Measurements from ENCODE around the gene PRPSAP2.

The PRPSAP2 gene

DNA sequence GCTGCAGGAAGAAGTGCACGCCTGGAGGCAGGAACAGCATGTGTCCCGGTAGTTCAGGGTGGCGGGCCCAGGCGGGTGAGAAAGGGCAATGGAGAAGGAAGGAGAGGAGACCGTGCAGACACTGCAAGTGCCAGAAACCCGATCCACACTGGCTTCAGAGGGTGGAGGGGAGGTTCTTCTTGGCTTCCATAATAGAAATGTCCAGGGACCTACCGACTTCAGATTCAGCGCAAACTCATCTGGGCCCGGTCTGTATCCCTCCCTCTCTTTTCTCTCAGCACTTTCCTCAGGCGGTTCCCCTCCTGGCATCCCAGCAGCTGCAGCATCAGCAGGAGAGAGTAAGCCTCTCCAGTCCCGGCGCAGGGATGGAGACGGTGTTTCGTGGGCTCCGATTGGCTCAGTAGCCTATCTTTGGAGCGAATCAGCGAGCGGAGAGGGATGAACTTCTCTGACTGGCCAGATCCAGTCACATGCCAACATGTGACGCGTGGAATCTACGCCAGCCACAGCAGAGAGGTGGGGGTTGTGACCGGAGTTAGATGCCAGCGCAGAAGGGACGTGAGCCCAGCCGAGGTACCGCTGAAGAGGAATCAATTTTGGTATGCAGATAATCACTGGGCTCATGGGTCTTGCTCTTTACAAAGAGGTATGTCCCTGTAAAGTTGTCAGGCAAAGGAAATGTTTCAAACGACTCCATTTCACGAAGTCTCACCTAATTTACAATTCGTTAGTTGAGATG is 1.9 kb upstream of the PRPSAP2 start:
- peak overlapping the region; percentile 47 for H3K9ac ChIP-seq (ENCODE audit: low read length)
- H4K20me1 ChIP-seq (ENCODE audit: insufficient read depth, low read length), result no peaks in the 10 kb centered on the region
- H3K4me1 ChIP-seq (ENCODE audit: low read length), result peaks cover 10% of the 10 kb centered on the region
- no peaks in the 10 kb centered on the region for H3K27me3 ChIP-seq (ENCODE audit: low read depth, low read length)
- no peaks in the 10 kb centered on the region for H3K9me3 ChIP-seq (ENCODE audit: insufficient read depth, low read length)
- peak overlapping the region; percentile 45; the same call in 1 of the 2 replicates for H3K27ac ChIP-seq (ENCODE audit: low read length)
- H3K4me2 ChIP-seq (ENCODE audit: low read length), result peak overlapping the region; percentile 88
- no peak overlapping the region for H2AFZ ChIP-seq (ENCODE audit: low read depth, low read length)
- peaks cover 29% of the 10 kb centered on the region for H3K79me2 ChIP-seq (ENCODE audit: low read length)
- no peaks in the 10 kb centered on the region for H3K36me3 ChIP-seq (replicated peaks; ENCODE audit: low read depth, low read length)
- TF ChIP-seq CTCF (IDR thresholded peaks at IDR 0.05; ENCODE audit: low read depth, low read length), result no peak
- peak overlapping the region; percentile 83 for H3K4me3 ChIP-seq (ENCODE audit: low read length)

DNA sequence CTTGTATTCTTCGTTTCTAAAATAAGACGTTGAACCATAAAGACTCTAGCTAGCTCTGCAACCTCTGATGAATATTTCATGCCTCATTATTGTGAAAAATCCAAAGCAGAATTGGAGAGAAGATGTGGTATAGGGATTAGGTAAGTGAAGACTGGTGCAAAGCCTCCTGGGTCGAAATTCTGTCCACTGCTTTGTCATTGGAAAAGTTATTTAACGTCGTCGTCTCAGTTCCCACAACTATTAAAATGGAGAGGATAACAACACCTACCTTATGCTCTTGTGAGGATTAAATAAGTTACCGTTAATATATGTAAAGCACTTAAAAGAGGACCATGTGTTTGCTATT is 1.4 kb upstream of the PRPSAP2 start:
- TF ChIP-seq CTCF (IDR thresholded peaks at IDR 0.05; ENCODE audit: low read depth, low read length) (no peak), EZH2phosphoT487 (IDR thresholded peaks at IDR 0.05; ENCODE audit: low read depth) (no peak)
- H3K27me3 ChIP-seq (ENCODE audit: low read depth, low read length), result no peaks in the 10 kb centered on the region
- H2AFZ ChIP-seq (ENCODE audit: low read depth, low read length), result no peak overlapping the region
- no peaks in the 10 kb centered on the region for H3K9me3 ChIP-seq (ENCODE audit: insufficient read depth, low read length)
- peak overlapping the region; percentile 83 for H3K4me3 ChIP-seq (ENCODE audit: low read length)
- no peaks in the 10 kb centered on the region for H4K20me1 ChIP-seq (ENCODE audit: insufficient read depth, low read length)
- peak overlapping the region; percentile 72 for H3K4me2 ChIP-seq (ENCODE audit: low read length)
- peak overlapping the region; percentile 43 for H3K9ac ChIP-seq (ENCODE audit: low read length)
- peaks cover 10% of the 10 kb centered on the region for H3K4me1 ChIP-seq (ENCODE audit: low read length)
- peak overlapping the region; percentile 45; the same call in 1 of the 2 replicates for H3K27ac ChIP-seq (ENCODE audit: low read length)
- H3K79me2 ChIP-seq (ENCODE audit: low read length), result peaks cover 35% of the 10 kb centered on the region
- no peaks in the 10 kb centered on the region for H3K36me3 ChIP-seq (replicated peaks; ENCODE audit: low read depth, low read length)

GRCh38 chr17:18858567-18859245 is 775 bp downstream of the PRPSAP2 start:
- Histone ChIP-seq H3K9me3 (ENCODE audit: insufficient read depth, low read length) (no peaks in the 10 kb centered on the region), H4K20me1 (ENCODE audit: insufficient read depth, low read length) (no peaks in the 10 kb centered on the region), H3K36me3 (replicated peaks; ENCODE audit: low read depth, low read length) (no peaks in the 10 kb centered on the region), H3K27me3 (ENCODE audit: low read depth, low read length) (no peaks in the 10 kb centered on the region), H2AFZ (ENCODE audit: low read depth, low read length) (no peak overlapping the region), H3K4me3 (ENCODE audit: low read length) (peak overlapping the region; percentile 90), H3K4me1 (ENCODE audit: low read length) (peaks cover 10% of the 10 kb centered on the region), H3K9ac (ENCODE audit: low read length) (peak overlapping the region; percentile 73), H3K27ac (ENCODE audit: low read length) (peak overlapping the region; percentile 50), H3K4me2 (ENCODE audit: low read length) (peak overlapping the region; percentile 79), H3K79me2 (ENCODE audit: low read length) (peaks cover 51% of the 10 kb centered on the region)
- TF ChIP-seq EZH2phosphoT487 (IDR thresholded peaks at IDR 0.05; ENCODE audit: low read depth), result no peak
- TF ChIP-seq CTCF (IDR thresholded peaks at IDR 0.05; ENCODE audit: low read depth, low read length), result no peak

DNA sequence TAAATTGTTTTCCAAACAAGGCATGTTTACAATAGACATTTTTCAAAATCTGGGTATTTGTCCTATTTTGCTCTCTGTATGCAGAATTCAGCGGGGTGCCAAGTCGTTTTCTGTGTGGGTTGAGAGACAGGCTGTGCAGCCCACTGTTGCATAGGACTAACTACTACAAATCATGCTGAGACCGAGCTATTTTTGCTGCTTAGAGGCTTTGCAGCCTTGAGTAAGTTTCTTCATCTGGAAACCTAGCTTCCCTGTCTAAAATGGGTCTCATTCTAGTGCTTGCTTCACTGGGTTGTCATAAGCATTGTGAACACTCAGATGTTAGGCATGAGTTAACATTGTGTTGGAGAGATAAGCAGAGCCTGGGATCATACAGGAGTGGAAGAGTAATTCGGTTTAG is 1.3 kb downstream of the PRPSAP2 start:
- H3K4me2 ChIP-seq (ENCODE audit: low read length), result peak overlapping the region; percentile 79
- H3K36me3 ChIP-seq (replicated peaks; ENCODE audit: low read depth, low read length), result no peaks in the 10 kb centered on the region
- no peaks in the 10 kb centered on the region for H3K27me3 ChIP-seq (ENCODE audit: low read depth, low read length)
- H3K4me3 ChIP-seq (ENCODE audit: low read length), result peak overlapping the region; percentile 90
- TF ChIP-seq EZH2phosphoT487 (IDR thresholded peaks at IDR 0.05; ENCODE audit: low read depth), result no peak
- TF ChIP-seq CTCF (IDR thresholded peaks at IDR 0.05; ENCODE audit: low read depth, low read length), result no peak
- H3K4me1 ChIP-seq (ENCODE audit: low read length), result peaks cover 10% of the 10 kb centered on the region
- H3K79me2 ChIP-seq (ENCODE audit: low read length), result peaks cover 54% of the 10 kb centered on the region
- no peaks in the 10 kb centered on the region for H4K20me1 ChIP-seq (ENCODE audit: insufficient read depth, low read length)
- H3K9ac ChIP-seq (ENCODE audit: low read length), result peak overlapping the region; percentile 73
- H3K27ac ChIP-seq (ENCODE audit: low read length), result peak overlapping the region; percentile 50; the same call in 1 of the 2 replicates
- H2AFZ ChIP-seq (ENCODE audit: low read depth, low read length), result no peak overlapping the region
- H3K9me3 ChIP-seq (ENCODE audit: insufficient read depth, low read length), result no peaks in the 10 kb centered on the region

Measured in OCI-LY3 (cell line).